Measurements from ENCODE around the gene CIB1.
A peak's percentile ranks its signal among the peaks of the same experiment; 100 is the strongest.
"Not testable (repeated sequence)": the region's sequence is repeated elsewhere in the genome, so short reads cannot be mapped to it uniquely, and the experiment has no call there.

The CIB1 gene

DNA sequence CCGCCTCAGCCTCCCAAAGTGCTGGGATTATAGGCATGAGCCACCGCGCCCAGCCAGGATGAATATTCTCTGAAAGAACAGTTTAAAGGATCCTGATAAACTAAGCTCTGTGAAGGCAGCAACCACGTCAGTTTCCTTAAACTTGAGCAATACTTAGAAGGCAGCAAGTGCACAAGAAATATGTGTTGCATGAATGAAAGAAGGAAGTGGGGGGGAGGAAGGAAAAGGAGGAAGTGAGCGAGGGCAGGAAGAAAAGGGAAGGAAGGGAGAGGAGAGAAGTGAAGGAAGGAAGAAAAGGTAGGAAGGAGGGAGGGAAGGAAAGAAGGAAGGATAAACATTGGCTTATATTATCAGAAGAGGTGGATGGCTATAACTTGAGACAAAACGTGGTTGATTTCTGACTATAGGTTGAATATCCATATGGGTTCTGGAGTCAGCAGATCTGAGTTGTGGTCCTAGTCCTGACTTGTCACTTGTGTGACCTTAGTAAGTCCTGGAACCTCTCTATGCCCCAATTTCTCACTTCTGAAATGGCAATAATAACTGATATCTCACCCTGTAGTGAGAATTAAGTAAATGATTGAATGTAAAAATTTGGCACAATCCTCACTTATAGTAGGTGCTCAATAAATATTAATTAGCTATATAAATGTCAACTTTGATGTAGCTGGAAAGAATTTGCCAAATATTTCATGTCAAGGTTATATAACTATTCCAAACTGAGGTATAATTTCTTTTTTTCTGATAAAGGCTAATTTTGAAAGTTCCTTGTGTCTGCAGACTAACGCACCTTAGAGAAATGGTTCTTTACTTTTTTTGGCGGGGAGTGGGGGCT is 44.6 kb downstream of the CIB1 start:
- H3K4me3 ChIP-seq (replicated peaks; ENCODE audit: insufficient read depth, low read length) = no peak overlapping the region
- TF ChIP-seq POLR2AphosphoS5 (IDR thresholded peaks at IDR 0.05; ENCODE audit: low read depth) (peak; percentile 38; the same call in 1 of the 2 replicates), SPI1 (IDR thresholded peaks at IDR 0.05; ENCODE audit: borderline replicate concordance, low read depth) (peak; percentile 100), GABPA (IDR thresholded peaks at IDR 0.05; ENCODE audit: low read depth) (no peak)
- TF ChIP-seq, protein P1, sequence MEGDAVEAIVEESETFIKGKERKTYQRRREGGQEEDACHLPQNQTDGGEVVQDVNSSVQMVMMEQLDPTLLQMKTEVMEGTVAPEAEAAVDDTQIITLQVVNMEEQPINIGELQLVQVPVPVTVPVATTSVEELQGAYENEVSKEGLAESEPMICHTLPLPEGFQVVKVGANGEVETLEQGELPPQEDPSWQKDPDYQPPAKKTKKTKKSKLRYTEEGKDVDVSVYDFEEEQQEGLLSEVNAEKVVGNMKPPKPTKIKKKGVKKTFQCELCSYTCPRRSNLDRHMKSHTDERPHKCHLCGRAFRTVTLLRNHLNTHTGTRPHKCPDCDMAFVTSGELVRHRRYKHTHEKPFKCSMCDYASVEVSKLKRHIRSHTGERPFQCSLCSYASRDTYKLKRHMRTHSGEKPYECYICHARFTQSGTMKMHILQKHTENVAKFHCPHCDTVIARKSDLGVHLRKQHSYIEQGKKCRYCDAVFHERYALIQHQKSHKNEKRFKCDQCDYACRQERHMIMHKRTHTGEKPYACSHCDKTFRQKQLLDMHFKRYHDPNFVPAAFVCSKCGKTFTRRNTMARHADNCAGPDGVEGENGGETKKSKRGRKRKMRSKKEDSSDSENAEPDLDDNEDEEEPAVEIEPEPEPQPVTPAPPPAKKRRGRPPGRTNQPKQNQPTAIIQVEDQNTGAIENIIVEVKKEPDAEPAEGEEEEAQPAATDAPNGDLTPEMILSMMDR (IDR thresholded peaks at IDR 0.05; ENCODE audit: insufficient read depth, low read length) = no peak
- peak overlapping the region; percentile 49 for H3K27ac ChIP-seq (replicated peaks)
- peak; percentile 70 to 79 for DNase-seq (ENCODE audit: low read depth in 1 of 2, low spot score in 1 of 2)
- H3K27me3 ChIP-seq (ENCODE audit: insufficient read depth, poor library complexity, severe bottlenecking) = no peaks in the 10 kb centered on the region

DNA sequence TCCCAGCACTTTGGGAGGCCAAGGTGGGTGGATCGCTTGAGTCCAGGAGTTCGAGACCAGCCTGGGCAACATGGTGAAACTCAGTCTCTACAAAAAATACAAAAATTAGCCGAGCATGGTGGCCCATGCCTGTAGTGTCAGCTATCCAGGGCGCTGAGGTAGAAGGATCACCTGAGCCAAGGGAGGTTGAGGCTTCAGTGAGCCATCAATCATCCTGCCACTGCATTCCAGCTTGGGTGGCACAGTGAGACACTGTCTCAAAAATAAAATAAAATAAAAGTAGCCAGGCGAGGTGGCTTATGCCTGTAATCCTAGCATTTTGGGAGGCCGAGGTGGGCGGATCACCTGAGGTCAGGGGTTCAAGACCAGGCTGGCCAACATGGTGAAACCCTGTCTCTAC is 45.7 kb downstream of the CIB1 start:
- peak overlapping the region; percentile 49 for H3K27ac ChIP-seq (replicated peaks)
- not testable (repeated sequence) for DNase-seq (ENCODE audit: low read depth in 1 of 2, low spot score in 1 of 2); H3K27me3 ChIP-seq (ENCODE audit: insufficient read depth, poor library complexity, severe bottlenecking); H3K4me3 ChIP-seq (replicated peaks; ENCODE audit: insufficient read depth, low read length)

DNA sequence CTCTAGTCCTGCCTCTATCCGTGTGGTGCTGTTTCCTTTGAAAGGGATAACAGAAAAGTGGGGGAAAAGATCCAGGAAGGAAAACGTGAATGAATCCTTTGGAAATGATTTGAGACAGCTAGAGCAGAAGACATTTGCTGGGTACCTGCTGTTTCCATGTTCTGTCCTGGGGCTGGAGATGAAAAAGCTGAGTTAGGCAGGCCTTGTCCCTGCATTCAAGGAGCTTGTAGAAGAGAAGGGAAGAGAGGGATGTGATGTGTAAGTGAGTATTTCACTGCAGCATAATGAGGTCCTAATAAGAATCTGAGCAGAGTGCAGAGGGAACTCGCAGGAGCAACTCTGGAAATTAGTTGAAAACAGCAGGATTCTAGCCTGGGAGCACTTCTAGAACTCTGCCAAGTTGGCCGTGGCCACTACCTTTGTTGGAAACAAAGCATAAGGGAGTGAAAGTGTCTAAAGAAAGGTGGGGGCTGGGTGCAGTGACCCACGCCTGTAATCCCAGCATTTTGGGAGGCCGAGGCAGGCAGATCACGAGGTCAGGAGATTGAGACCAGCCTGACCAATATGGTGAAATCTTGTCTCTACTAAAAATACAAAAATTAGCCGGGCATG is 46.4 kb downstream of the CIB1 start:
- H3K4me3 ChIP-seq (replicated peaks; ENCODE audit: insufficient read depth, low read length) = no peak overlapping the region
- H3K27ac ChIP-seq (replicated peaks) = no peak overlapping the region
- H3K27me3 ChIP-seq (ENCODE audit: insufficient read depth, poor library complexity, severe bottlenecking) = no peaks in the 10 kb centered on the region
- DNase-seq (ENCODE audit: low read depth in 1 of 2, low spot score in 1 of 2) = no peak
- no peak for TF ChIP-seq GABPA (IDR thresholded peaks at IDR 0.05; ENCODE audit: low read depth)
- no peak for TF ChIP-seq SPI1 (IDR thresholded peaks at IDR 0.05; ENCODE audit: borderline replicate concordance, low read depth)
- TF ChIP-seq, protein P2, sequence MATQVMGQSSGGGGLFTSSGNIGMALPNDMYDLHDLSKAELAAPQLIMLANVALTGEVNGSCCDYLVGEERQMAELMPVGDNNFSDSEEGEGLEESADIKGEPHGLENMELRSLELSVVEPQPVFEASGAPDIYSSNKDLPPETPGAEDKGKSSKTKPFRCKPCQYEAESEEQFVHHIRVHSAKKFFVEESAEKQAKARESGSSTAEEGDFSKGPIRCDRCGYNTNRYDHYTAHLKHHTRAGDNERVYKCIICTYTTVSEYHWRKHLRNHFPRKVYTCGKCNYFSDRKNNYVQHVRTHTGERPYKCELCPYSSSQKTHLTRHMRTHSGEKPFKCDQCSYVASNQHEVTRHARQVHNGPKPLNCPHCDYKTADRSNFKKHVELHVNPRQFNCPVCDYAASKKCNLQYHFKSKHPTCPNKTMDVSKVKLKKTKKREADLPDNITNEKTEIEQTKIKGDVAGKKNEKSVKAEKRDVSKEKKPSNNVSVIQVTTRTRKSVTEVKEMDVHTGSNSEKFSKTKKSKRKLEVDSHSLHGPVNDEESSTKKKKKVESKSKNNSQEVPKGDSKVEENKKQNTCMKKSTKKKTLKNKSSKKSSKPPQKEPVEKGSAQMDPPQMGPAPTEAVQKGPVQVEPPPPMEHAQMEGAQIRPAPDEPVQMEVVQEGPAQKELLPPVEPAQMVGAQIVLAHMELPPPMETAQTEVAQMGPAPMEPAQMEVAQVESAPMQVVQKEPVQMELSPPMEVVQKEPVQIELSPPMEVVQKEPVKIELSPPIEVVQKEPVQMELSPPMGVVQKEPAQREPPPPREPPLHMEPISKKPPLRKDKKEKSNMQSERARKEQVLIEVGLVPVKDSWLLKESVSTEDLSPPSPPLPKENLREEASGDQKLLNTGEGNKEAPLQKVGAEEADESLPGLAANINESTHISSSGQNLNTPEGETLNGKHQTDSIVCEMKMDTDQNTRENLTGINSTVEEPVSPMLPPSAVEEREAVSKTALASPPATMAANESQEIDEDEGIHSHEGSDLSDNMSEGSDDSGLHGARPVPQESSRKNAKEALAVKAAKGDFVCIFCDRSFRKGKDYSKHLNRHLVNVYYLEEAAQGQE (IDR thresholded peaks at IDR 0.05; ENCODE audit: insufficient replicate concordance, low read depth) = no peak
- TF ChIP-seq POLR2AphosphoS5 (IDR thresholded peaks at IDR 0.05; ENCODE audit: low read depth) = no peak
- TF ChIP-seq, protein P1 (IDR thresholded peaks at IDR 0.05; ENCODE audit: insufficient read depth, low read length) = no peak

DNA sequence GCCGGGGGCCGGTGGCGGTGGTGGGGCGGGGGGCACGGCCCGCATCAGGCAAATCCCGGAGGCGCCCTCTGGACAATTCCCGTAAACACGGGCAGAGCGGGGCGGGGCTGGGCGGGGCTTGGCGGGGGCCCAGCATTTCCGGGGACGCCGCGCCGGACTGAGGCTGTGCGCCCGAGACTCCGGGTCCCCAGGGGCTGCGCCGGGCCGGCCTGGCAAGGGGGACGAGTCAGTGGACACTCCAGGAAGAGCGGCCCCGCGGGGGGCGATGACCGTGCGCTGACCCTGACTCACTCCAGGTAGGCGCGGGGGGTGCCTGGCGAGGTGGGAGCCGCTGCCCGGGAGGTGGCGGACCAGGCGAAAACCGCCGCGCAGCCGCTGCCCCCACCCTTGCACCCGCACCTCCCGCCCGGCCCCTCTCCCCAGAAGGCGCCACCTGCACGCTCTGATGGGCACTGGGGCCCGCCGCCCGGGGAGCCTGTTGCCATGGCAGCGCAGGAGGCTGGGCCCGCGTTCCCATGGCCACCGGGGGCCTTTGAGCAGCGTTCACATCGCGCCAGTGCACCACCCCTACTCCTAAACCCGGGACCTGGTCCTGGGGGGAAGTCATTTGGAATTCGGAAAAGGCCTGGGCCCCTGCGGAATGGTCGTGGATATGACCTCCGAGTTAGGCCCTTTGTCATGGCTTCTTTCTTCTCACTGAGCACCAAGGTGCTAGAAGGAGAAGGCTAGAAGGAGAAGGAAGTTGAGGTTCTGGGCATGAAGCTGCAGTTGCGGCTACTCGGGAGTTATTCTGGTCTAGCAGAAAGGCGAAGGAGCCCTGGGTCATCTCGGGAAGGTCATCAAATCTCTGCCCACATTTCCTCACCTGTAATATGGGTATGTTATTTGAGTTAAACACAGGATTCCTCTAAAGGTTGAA is 48.7 kb downstream of the CIB1 start:
- DNase-seq (ENCODE audit: low read depth in 1 of 2, low spot score in 1 of 2) = peak in 1 of 2 experiments; percentile 63
- no peaks in the 10 kb centered on the region for H3K27me3 ChIP-seq (ENCODE audit: insufficient read depth, poor library complexity, severe bottlenecking)
- TF ChIP-seq SPI1 (IDR thresholded peaks at IDR 0.05; ENCODE audit: borderline replicate concordance, low read depth) (no peak), POLR2AphosphoS5 (IDR thresholded peaks at IDR 0.05; ENCODE audit: low read depth) (no peak), GABPA (IDR thresholded peaks at IDR 0.05; ENCODE audit: low read depth) (no peak)
- TF ChIP-seq, protein P2 (IDR thresholded peaks at IDR 0.05; ENCODE audit: insufficient replicate concordance, low read depth) = no peak
- TF ChIP-seq, protein P1 (IDR thresholded peaks at IDR 0.05; ENCODE audit: insufficient read depth, low read length) = no peak
- H3K4me3 ChIP-seq (replicated peaks; ENCODE audit: insufficient read depth, low read length) = peak overlapping the region; percentile 93
- peak overlapping the region; percentile 50 for H3K27ac ChIP-seq (replicated peaks)
